IMR-90 (cell line): ENCODE data around the gene ABL1. TPM values are rescaled to one million over a fixed set of nuclear protein-coding genes. Genes with fewer than 3 reads are reported as not detected.

Source experiments
- ATAC-seq: fragments of 200-7000 bp; cut with Tn5 transposase; 2 replicates; pipeline ENCODE4 v1.9.1; 2020; ENCODE audit warnings: low read depth, mild to moderate bottlenecking, moderate library complexity
- BruUV-seq: library from RNA; stranded (reverse); fragments of 400-500 nt; replicated peaks from 2 replicates; lab custom pipeline; 2021; lab: Mats Ljungman, UMichigan
- CTCF ChIA-PET: fragments of 300-600 bp; formaldehyde crosslinking; extraction: SDS; loops from one replicate; lab custom pipeline; 2021; ENCODE audit warnings: antibody characterized with exemption; lab: Yijun Ruan, JAX
- POLR2A ChIA-PET: fragments of 300-600 bp; sonication (Branson Sonifier 250); formaldehyde crosslinking; loops from one replicate; lab custom pipeline; 2022; ENCODE audit warnings: antibody characterized with exemption; ENCODE audit not compliant: unreplicated experiment; lab: Charles Lee
- DNase-seq: peaks from one replicate; pipeline ENCODE4 v3.0.0; 2013
- H2AFZ ChIP-seq: replicated peaks from 2 replicates; pipeline ENCODE3; 2013; ENCODE audit warnings: low read length, mild to moderate bottlenecking; ENCODE audit not compliant: poor library complexity
- H2AK5ac ChIP-seq: 2 replicates; pipeline ENCODE4 v1.6.1; 2013; ENCODE audit warnings: low read depth, low read length, inconsistent platforms
- H2AK9ac ChIP-seq: replicated peaks from 2 replicates; pipeline ENCODE3; 2013; ENCODE audit warnings: mild to moderate bottlenecking, low read depth, low read length, moderate library complexity; ENCODE audit not compliant: poor library complexity
- H2BK120ac ChIP-seq: 2 replicates; pipeline ENCODE4 v1.6.1; 2013; ENCODE audit warnings: low read depth, low read length, inconsistent platforms
- H2BK15ac ChIP-seq: 3 replicates; pipeline ENCODE4 v1.6.1; 2013; ENCODE audit warnings: low read depth, low read length, inconsistent platforms
- H2BK20ac ChIP-seq: 2 replicates; pipeline ENCODE4 v1.6.1; 2013; ENCODE audit warnings: low read depth, mild to moderate bottlenecking, inconsistent platforms, low read length, moderate library complexity
- H2BK5ac ChIP-seq: 2 replicates; pipeline ENCODE4 v1.6.1; 2013; ENCODE audit warnings: mild to moderate bottlenecking, low read depth, low read length, inconsistent platforms; ENCODE audit not compliant: poor library complexity, severe bottlenecking
- H3K14ac ChIP-seq: replicated peaks from 2 replicates; pipeline ENCODE4 v1.6.1; 2013; ENCODE audit warnings: low read depth, low read length, inconsistent platforms
- H3K18ac ChIP-seq: 2 replicates; pipeline ENCODE4 v1.6.1; 2013; ENCODE audit warnings: low read depth, low read length, control low read depth
- H3K23ac ChIP-seq: 2 replicates; pipeline ENCODE4 v1.6.1; 2013; ENCODE audit warnings: low read depth, low read length, inconsistent platforms
- H3K27ac ChIP-seq: 2 replicates; pipeline ENCODE4 v1.5.1; 2013; ENCODE audit warnings: mild to moderate bottlenecking, control low read depth, low read length; ENCODE audit not compliant: insufficient read depth
- H3K27me3 ChIP-seq: 2 replicates; pipeline ENCODE4 v1.6.1; 2013; ENCODE audit warnings: low read length; ENCODE audit not compliant: control insufficient read depth, insufficient read depth
- H3K36me3 ChIP-seq: 2 replicates; pipeline ENCODE4 v1.6.1; 2013; ENCODE audit warnings: low read length, mixed read lengths; ENCODE audit not compliant: control insufficient read depth, insufficient read depth
- H3K4ac ChIP-seq: 2 replicates; pipeline ENCODE4 v1.6.1; 2013; ENCODE audit warnings: low read depth, low read length, inconsistent platforms
- H3K4me1 ChIP-seq: 2 replicates; pipeline ENCODE4 v1.6.1; 2013; ENCODE audit warnings: low read length, mixed read lengths; ENCODE audit not compliant: control insufficient read depth, insufficient read depth
- H3K4me2 ChIP-seq: 2 replicates; pipeline ENCODE4 v1.6.1; 2013; ENCODE audit warnings: low read depth, mild to moderate bottlenecking, control low read depth, low read length, moderate library complexity
- H3K4me3 ChIP-seq: 2 replicates; pipeline ENCODE4 v1.5.1; 2013; ENCODE audit warnings: low read depth, mild to moderate bottlenecking, control low read depth, low read length, moderate library complexity; ENCODE audit not compliant: insufficient read depth
- H3K56ac ChIP-seq: 2 replicates; pipeline ENCODE4 v1.6.1; 2013; ENCODE audit warnings: low read length, inconsistent platforms; ENCODE audit not compliant: insufficient read depth; ENCODE audit errors: extremely low read depth
- H3K79me1 ChIP-seq, 2 experiments: 2 replicates each; pipeline ENCODE4 v1.6.1; 2013; ENCODE audit warnings: low read length in 2 of 2, inconsistent platforms in 1 of 2, low read depth in 1 of 2
- H3K9ac ChIP-seq: 2 replicates; pipeline ENCODE4 v1.6.1; 2013; ENCODE audit warnings: low read depth, low read length, control low read depth
- H3K9me1 ChIP-seq: 2 replicates; pipeline ENCODE4 v1.6.1; 2013; ENCODE audit warnings: low read length, inconsistent platforms; ENCODE audit not compliant: insufficient read depth
- H3K9me3 ChIP-seq: 2 replicates; pipeline ENCODE4 v1.6.1; 2013; ENCODE audit warnings: low read length; ENCODE audit not compliant: control insufficient read depth, insufficient read depth
- H4K20me1 ChIP-seq: 2 replicates; pipeline ENCODE4 v1.6.1; 2013; ENCODE audit warnings: low read length, inconsistent platforms; ENCODE audit not compliant: insufficient read depth
- H4K5ac ChIP-seq: 2 replicates; pipeline ENCODE4 v1.6.1; 2013; ENCODE audit warnings: mild to moderate bottlenecking, low read depth, low read length, control low read depth
- H4K8ac ChIP-seq, 2 experiments: 2 replicates each; pipeline ENCODE4 v1.6.1; 2013; ENCODE audit warnings: low read depth in 2 of 2, low read length in 2 of 2, control low read depth in 1 of 2, inconsistent platforms in 1 of 2
- H4K91ac ChIP-seq: 2 replicates; pipeline ENCODE4 v1.6.1; 2013; ENCODE audit warnings: low read depth, low read length, inconsistent platforms; ENCODE audit not compliant: insufficient read depth
- BHLHE40 ChIP-seq: fragments of 150-350 bp; IDR thresholded peaks from 2 replicates; pipeline ENCODE4 v1.6.1; 2016; ENCODE audit warnings: mild to moderate bottlenecking, low read depth, low read length
- CEBPB ChIP-seq: IDR thresholded peaks from 2 replicates; pipeline ENCODE4 v1.6.1; 2012; ENCODE audit warnings: low read depth, low read length, improper control_type of control experiment
- CTCF ChIP-seq: conservative IDR thresholded peaks from 2 replicates; pipeline ENCODE4 v1.5.1; 2012; ENCODE audit warnings: mild to moderate bottlenecking, low read depth, low read length, improper control_type of control experiment
- ELK1 ChIP-seq: fragments of 150-350 bp; IDR thresholded peaks from 2 replicates; pipeline ENCODE4 v1.6.1; 2016; ENCODE audit warnings: low read depth, mild to moderate bottlenecking, low read length, moderate library complexity, borderline replicate concordance
- FOS ChIP-seq: fragments of 150-350 bp; IDR thresholded peaks from 2 replicates; pipeline ENCODE4 v1.6.1; 2016; ENCODE audit warnings: low read depth, low read length
- MAFK ChIP-seq: IDR thresholded peaks from 2 replicates; pipeline ENCODE4 v1.6.1; 2012; ENCODE audit warnings: low read depth, low read length, improper control_type of control experiment
- MXI1 ChIP-seq: IDR thresholded peaks from 2 replicates; pipeline ENCODE4 v1.6.1; 2012; ENCODE audit warnings: low read depth, mild to moderate bottlenecking, low read length, moderate library complexity, borderline replicate concordance
- NFE2L2 ChIP-seq: fragments of 150-350 bp; IDR thresholded peaks from 2 replicates; pipeline ENCODE4 v1.6.1; 2016; ENCODE audit warnings: low read depth, mild to moderate bottlenecking, low read length
- POLR2A ChIP-seq: IDR thresholded peaks from 2 replicates; pipeline ENCODE4 v1.6.1; 2012; ENCODE audit warnings: mild to moderate bottlenecking, low read depth, low read length
- RAD21 ChIP-seq: IDR thresholded peaks from 2 replicates; pipeline ENCODE4 v1.6.1; 2012; ENCODE audit warnings: low read length, improper control_type of control experiment
- RCOR1 ChIP-seq: IDR thresholded peaks from 2 replicates; pipeline ENCODE4 v1.6.1; 2012; ENCODE audit warnings: mild to moderate bottlenecking, low read length, improper control_type of control experiment; ENCODE audit not compliant: insufficient replicate concordance
- RFX5 ChIP-seq: IDR thresholded peaks from 2 replicates; pipeline ENCODE4 v1.8.0; 2012; ENCODE audit warnings: low read depth, mild to moderate bottlenecking, low read length, moderate library complexity
- SMC3 ChIP-seq: fragments of 150-350 bp; IDR thresholded peaks from 2 replicates; pipeline ENCODE4 v1.6.1; 2016; ENCODE audit warnings: low read depth, mild to moderate bottlenecking, antibody characterized with exemption, low read length, moderate library complexity
- USF2 ChIP-seq: fragments of 150-350 bp; IDR thresholded peaks from 2 replicates; pipeline ENCODE4 v1.6.1; 2017; ENCODE audit warnings: mild to moderate bottlenecking, antibody characterized with exemption, low read length, low read depth
- dilution Hi-C: fragments of 300-500 bp; cut with HindIII; formaldehyde crosslinking; loops from one replicate; pipeline ENCODE4 v1.14.3; 2018; ENCODE audit warnings: low sequenced_read_pairs; ENCODE audit not compliant: unreplicated experiment
- in situ Hi-C: fragments of 300-500 bp; cut with MboI; formaldehyde crosslinking; loops from 3 replicates; pipeline ENCODE4 v1.14.3; 2019; ENCODE audit warnings: low sequenced_read_pairs, inconsistent platforms, mixed read lengths
- intact Hi-C: fragments of 100-400 bp; cut with micrococcal nuclease; formaldehyde crosslinking; loops from 2 replicates; pipeline ENCODE4 v1.10.0; 2022
- polyA plus RNA-seq, 3 experiments: library from polyadenylated mRNA; depleted of rRNA; stranded (reverse); fragments of >200 nt; gene quantifications; 2 replicates each; pipeline ENCODE4 v1.2.3, GENCODE V29; 2012; ENCODE audit warnings: low replicate concordance in 1 of 3
- total RNA-seq: library from RNA; depleted of rRNA; stranded (reverse); fragments of >200 nt; gene quantifications from 2 replicates; pipeline ENCODE4 v1.2.3, GENCODE V29; 2012

The ABL1 gene
- total and polyA plus RNA-seq, 2 of the 4 experiments (the other 2 are of a cell fraction): 33.7 to 49.1 TPM

- H3K18ac ChIP-seq: no peak overlapping the region
- no peak overlapping the region for H4K8ac ChIP-seq
- no peak overlapping the region for H3K4me2 ChIP-seq
- no peak overlapping the region for H2BK120ac ChIP-seq
- no peak overlapping the region for H2AK9ac ChIP-seq
- no peak overlapping the region for H3K4ac ChIP-seq
- no peak overlapping the region for H3K4me3 ChIP-seq
- in situ Hi-C loops (loop anchor here (10.0 kb wide), 1 partner anchor 56 kb away; no protein-coding TSS in a partner anchor), intact Hi-C loops (no loop called here), dilution Hi-C loops (no loop called here)
- no peak overlapping the region for H3K23ac ChIP-seq
- H3K56ac ChIP-seq: no peak overlapping the region
- ChIA-PET POLR2A (no interaction called here), CTCF (no interaction called here)
- no peak for TF ChIP-seq USF2
- TF ChIP-seq RAD21: no peak
- TF ChIP-seq ELK1: no peak
- no peak for TF ChIP-seq CEBPB
- no peak for TF ChIP-seq FOS
- no peak for TF ChIP-seq CTCF
- TF ChIP-seq SMC3: no peak
- no peak for TF ChIP-seq MXI1
- no peak for TF ChIP-seq BHLHE40
- no peak for TF ChIP-seq RCOR1
- no peak for TF ChIP-seq RFX5
- TF ChIP-seq NFE2L2: no peak
- no peak for TF ChIP-seq MAFK
- TF ChIP-seq POLR2A: no peak
- no peak overlapping the region for H2AK5ac ChIP-seq
- H2BK5ac ChIP-seq: no peak overlapping the region
- H2BK20ac ChIP-seq: no peak overlapping the region
- no peaks in the 10 kb centered on the region for H3K36me3 ChIP-seq
- peaks cover 11% of the 10 kb centered on the region for H3K4me1 ChIP-seq
- H2AFZ ChIP-seq: no peak overlapping the region
- H3K79me1 ChIP-seq: peaks cover 27 to 46% of the 10 kb centered on the region in 2 experiments; a peak in 3 of 4 replicates
- peaks cover 4% of the 10 kb centered on the region; the same call in 1 of the 2 replicates for H3K9me1 ChIP-seq
- H3K27me3 ChIP-seq: no peaks in the 10 kb centered on the region
- H3K9me3 ChIP-seq: no peaks in the 10 kb centered on the region
- no peak overlapping the region for H4K91ac ChIP-seq
- H4K5ac ChIP-seq: no peak overlapping the region
- no peak overlapping the region for H3K27ac ChIP-seq
- ATAC-seq (no peak), DNase-seq (no peak)
- no TSS peak for BruUV-seq
- H3K14ac ChIP-seq: no peak overlapping the region
- no peaks in the 10 kb centered on the region; the same call in 1 of the 2 replicates for H4K20me1 ChIP-seq
- no peak overlapping the region for H3K9ac ChIP-seq
- no peak overlapping the region for H2BK15ac ChIP-seq
Observed at GRCh38 chr9:130831077-130831476, 4.0 kb upstream of the ABL1 start.
